ENCODE data around the gene LIME1. TPM values are rescaled to one million over a fixed set of nuclear protein-coding genes. Genes with fewer than 3 reads are reported as not detected.

The LIME1 gene
- total and polyA plus RNA-seq, 2 of the 8 experiments (the other 6 are each of a cell fraction or from before 2014, with no cell fraction given), result 4.5 to 5.9 TPM

- TF ChIP-seq YY1 (IDR thresholded peaks at IDR 0.05; ENCODE audit: low read depth, low read length), result no peak
- no peak for TF ChIP-seq ATF2 (IDR thresholded peaks at IDR 0.05; ENCODE audit: low read length)
- no peak for TF ChIP-seq BRCA1 (IDR thresholded peaks at IDR 0.05; ENCODE audit: low read depth, low read length)
- no peak for TF ChIP-seq KDM4A (IDR thresholded peaks at IDR 0.05; ENCODE audit: low read depth, low read length, severe bottlenecking)
- TF ChIP-seq RAD21 (IDR thresholded peaks at IDR 0.05 in 1 of 2, conservative IDR thresholded peaks at IDR 0.05 in 1 of 2; ENCODE audit: low read depth in 2 of 2, low read length in 2 of 2), result no peak
- TF ChIP-seq, protein P1, sequence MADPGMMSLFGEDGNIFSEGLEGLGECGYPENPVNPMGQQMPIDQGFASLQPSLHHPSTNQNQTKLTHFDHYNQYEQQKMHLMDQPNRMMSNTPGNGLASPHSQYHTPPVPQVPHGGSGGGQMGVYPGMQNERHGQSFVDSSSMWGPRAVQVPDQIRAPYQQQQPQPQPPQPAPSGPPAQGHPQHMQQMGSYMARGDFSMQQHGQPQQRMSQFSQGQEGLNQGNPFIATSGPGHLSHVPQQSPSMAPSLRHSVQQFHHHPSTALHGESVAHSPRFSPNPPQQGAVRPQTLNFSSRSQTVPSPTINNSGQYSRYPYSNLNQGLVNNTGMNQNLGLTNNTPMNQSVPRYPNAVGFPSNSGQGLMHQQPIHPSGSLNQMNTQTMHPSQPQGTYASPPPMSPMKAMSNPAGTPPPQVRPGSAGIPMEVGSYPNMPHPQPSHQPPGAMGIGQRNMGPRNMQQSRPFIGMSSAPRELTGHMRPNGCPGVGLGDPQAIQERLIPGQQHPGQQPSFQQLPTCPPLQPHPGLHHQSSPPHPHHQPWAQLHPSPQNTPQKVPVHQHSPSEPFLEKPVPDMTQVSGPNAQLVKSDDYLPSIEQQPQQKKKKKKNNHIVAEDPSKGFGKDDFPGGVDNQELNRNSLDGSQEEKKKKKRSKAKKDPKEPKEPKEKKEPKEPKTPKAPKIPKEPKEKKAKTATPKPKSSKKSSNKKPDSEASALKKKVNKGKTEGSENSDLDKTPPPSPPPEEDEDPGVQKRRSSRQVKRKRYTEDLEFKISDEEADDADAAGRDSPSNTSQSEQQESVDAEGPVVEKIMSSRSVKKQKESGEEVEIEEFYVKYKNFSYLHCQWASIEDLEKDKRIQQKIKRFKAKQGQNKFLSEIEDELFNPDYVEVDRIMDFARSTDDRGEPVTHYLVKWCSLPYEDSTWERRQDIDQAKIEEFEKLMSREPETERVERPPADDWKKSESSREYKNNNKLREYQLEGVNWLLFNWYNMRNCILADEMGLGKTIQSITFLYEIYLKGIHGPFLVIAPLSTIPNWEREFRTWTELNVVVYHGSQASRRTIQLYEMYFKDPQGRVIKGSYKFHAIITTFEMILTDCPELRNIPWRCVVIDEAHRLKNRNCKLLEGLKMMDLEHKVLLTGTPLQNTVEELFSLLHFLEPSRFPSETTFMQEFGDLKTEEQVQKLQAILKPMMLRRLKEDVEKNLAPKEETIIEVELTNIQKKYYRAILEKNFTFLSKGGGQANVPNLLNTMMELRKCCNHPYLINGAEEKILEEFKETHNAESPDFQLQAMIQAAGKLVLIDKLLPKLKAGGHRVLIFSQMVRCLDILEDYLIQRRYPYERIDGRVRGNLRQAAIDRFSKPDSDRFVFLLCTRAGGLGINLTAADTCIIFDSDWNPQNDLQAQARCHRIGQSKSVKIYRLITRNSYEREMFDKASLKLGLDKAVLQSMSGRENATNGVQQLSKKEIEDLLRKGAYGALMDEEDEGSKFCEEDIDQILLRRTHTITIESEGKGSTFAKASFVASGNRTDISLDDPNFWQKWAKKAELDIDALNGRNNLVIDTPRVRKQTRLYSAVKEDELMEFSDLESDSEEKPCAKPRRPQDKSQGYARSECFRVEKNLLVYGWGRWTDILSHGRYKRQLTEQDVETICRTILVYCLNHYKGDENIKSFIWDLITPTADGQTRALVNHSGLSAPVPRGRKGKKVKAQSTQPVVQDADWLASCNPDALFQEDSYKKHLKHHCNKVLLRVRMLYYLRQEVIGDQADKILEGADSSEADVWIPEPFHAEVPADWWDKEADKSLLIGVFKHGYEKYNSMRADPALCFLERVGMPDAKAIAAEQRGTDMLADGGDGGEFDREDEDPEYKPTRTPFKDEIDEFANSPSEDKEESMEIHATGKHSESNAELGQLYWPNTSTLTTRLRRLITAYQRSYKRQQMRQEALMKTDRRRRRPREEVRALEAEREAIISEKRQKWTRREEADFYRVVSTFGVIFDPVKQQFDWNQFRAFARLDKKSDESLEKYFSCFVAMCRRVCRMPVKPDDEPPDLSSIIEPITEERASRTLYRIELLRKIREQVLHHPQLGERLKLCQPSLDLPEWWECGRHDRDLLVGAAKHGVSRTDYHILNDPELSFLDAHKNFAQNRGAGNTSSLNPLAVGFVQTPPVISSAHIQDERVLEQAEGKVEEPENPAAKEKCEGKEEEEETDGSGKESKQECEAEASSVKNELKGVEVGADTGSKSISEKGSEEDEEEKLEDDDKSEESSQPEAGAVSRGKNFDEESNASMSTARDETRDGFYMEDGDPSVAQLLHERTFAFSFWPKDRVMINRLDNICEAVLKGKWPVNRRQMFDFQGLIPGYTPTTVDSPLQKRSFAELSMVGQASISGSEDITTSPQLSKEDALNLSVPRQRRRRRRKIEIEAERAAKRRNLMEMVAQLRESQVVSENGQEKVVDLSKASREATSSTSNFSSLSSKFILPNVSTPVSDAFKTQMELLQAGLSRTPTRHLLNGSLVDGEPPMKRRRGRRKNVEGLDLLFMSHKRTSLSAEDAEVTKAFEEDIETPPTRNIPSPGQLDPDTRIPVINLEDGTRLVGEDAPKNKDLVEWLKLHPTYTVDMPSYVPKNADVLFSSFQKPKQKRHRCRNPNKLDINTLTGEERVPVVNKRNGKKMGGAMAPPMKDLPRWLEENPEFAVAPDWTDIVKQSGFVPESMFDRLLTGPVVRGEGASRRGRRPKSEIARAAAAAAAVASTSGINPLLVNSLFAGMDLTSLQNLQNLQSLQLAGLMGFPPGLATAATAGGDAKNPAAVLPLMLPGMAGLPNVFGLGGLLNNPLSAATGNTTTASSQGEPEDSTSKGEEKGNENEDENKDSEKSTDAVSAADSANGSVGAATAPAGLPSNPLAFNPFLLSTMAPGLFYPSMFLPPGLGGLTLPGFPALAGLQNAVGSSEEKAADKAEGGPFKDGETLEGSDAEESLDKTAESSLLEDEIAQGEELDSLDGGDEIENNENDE (IDR thresholded peaks at IDR 0.05; ENCODE audit: insufficient replicate concordance, low read length), result no peak
Observed at GRCh38 chr20:63734111-63734945, 2.1 kb upstream of the LIME1 start (continued).
